Astrocyte of the cerebellum (primary cell): Measurements from ENCODE around the gene TIMM23.

Source experiments
- DNase-seq: peaks from one replicate; pipeline ENCODE4 v3.0.0-alpha.2; 2011; ENCODE audit warnings: low read depth
- H3K4me3 ChIP-seq: 2 replicates; pipeline ENCODE4 v1.5.1; 2011; ENCODE audit warnings: mild to moderate bottlenecking, low read depth, low read length, moderate library complexity
- CTCF ChIP-seq: IDR thresholded peaks from 2 replicates; pipeline ENCODE4 v1.5.1; 2012; ENCODE audit warnings: low read length, low read depth, moderate library complexity, mild to moderate bottlenecking; ENCODE audit errors: missing control alignments
- in situ Hi-C: cut with HindIII; loops from 2 replicates; pipeline ENCODE4 v1.10.0; 2017; ENCODE audit warnings: low sequenced_read_pairs

Gene TIMM23

DNA sequence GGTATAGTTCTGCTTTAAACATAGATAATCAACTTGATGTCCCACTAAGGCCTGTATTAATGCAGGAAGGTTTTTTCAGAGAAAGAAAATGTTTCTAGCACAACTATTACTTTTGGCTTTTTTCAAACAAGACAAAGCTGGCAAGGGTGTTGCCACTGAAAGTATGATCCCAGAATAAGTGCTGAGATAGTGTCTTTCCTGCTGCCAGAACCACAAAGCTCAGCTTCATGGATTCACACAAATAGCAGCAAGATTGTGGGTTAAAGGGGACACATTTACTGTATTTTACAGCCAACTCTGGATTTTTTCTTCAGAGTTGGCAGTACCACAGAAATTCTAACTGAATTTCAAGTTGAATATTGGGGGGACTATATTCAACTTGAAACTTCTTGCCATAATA lies 53.8 kb downstream of the TIMM23 start:
- H3K4me3 ChIP-seq: no peak overlapping the region
- in situ Hi-C loops: no loop called here
- TF ChIP-seq CTCF: no peak
- DNase-seq: no peak

DNA sequence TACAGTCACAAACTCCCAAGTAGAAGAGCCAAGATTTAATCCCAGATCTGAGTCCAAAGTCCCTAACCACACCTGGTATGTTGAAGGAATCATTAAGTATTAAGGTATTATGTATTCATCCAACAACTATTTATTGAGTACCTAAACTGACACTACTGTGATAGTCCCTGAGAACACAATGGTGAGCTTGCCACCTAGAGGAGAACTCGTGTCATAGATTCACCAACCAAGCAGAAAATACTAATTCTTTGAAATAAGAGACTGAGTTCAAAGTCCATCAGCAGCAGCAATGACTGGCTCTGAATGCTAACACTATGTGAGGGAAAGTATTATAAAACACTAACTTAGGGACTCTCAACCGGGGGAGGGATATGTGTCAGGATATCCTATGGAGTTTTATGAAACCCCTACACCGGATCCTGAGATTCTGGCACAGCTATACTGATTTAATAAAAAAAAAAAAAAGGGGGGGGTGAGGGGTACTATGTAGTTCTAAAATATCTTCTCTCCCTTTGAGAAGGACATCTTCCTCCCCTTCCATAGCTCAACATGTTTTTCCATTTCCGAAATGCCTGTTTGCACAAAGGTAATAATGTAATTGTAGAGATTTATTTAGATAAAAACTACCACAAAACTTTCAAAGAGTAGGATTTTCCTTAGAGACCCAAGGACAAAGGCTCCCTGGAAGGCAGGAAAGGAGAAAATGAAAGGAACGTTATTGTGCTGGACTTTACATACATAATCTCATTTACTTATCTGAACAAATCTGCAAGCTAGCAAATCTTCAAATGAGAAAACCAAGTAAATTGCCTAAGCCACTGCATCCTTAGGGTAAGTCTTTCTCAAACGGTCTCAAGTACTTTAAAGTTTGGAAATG lies 56.5 kb downstream of the TIMM23 start:
- DNase-seq: peak; percentile 60
- H3K4me3 ChIP-seq: peak overlapping the region; percentile 86
- in situ Hi-C loops: no loop called here
- TF ChIP-seq CTCF: peak; percentile 74

- peak overlapping the region; percentile 86 for H3K4me3 ChIP-seq
- TF ChIP-seq CTCF: no peak
- no peak for DNase-seq
- in situ Hi-C loops: no loop called here
Measured at GRCh38 chr10:46029461-46030030, 57.3 kb downstream of the TIMM23 start.

GRCh38 chr10:46030091-46030937 lies 58.0 kb downstream of the TIMM23 start, which contains the start of gene NCOA4:
TSS of gene NCOA4 (minus strand) at chr10:46030623. CDS start at chr10:46016680, 13,943 bp downstream.
- peak; percentile 83 for TF ChIP-seq CTCF
- peak within 1 kb of the TSS; percentile 86 for H3K4me3 ChIP-seq
- peak; percentile 97 for DNase-seq
- in situ Hi-C loops: no loop called here

GRCh38 chr10:46031648-46032532 lies 59.6 kb downstream of the TIMM23 start:
- DNase-seq: no peak

More at GRCh38 chr10:46031648-46032532, 59.6 kb downstream of the TIMM23 start:
- in situ Hi-C loops: no loop called here
- H3K4me3 ChIP-seq: no peak overlapping the region
- TF ChIP-seq CTCF: no peak
